Measurements from ENCODE around the gene ZNF641. TPM values are rescaled to one million over a fixed set of nuclear protein-coding genes. Genes with fewer than 3 reads are reported as not detected.

The ZNF641 gene
- total RNA-seq, 3 donors from 2014 or later, result 12.9 to 20.7 (median 13.5) TPM

- intact Hi-C loops (cut with DNase I, micrococcal nuclease), result no loop called here
- no peak for TF ChIP-seq CTCF (IDR thresholded peaks at IDR 0.05)
- DNase-seq (no peak), ATAC-seq (peak; percentile 43)
- no peaks in the 10 kb centered on the region for H3K9me3 ChIP-seq
- H3K36me3 ChIP-seq (ENCODE audit: low read depth), result no peaks in the 10 kb centered on the region
- H3K4me3 ChIP-seq, result no peak overlapping the region
- no peaks in the 10 kb centered on the region for H3K4me1 ChIP-seq (ENCODE audit: low read depth)
Observed at GRCh38 chr12:48358937-48359513, 8.3 kb upstream of the ZNF641 start.

- no peak for ATAC-seq
- intact Hi-C loops (cut with DNase I, micrococcal nuclease), result no loop called here
- Histone ChIP-seq H3K9me3 (no peaks in the 10 kb centered on the region), H3K36me3 (ENCODE audit: low read depth) (no peaks in the 10 kb centered on the region), H3K4me1 (ENCODE audit: low read depth) (no peaks in the 10 kb centered on the region), H3K4me3 (no peak overlapping the region)
- TF ChIP-seq CTCF (IDR thresholded peaks at IDR 0.05), result no peak
- no peak for DNase-seq
Observed at GRCh38 chr12:48356041-48356768, 5.5 kb upstream of the ZNF641 start.

- intact Hi-C loops (cut with DNase I, micrococcal nuclease), result no loop called here
- DNase-seq (no peak), ATAC-seq (no peak)
- H3K36me3 ChIP-seq (ENCODE audit: low read depth), result no peaks in the 10 kb centered on the region
- no peaks in the 10 kb centered on the region for H3K9me3 ChIP-seq
- H3K4me1 ChIP-seq (ENCODE audit: low read depth), result peaks cover 5% of the 10 kb centered on the region
- no peak overlapping the region for H3K4me3 ChIP-seq
- no peak for TF ChIP-seq CTCF (IDR thresholded peaks at IDR 0.05)
Observed at GRCh38 chr12:48352157-48352760, 1.5 kb upstream of the ZNF641 start.

- DNase-seq (peak in 1 of 3 donors; percentile 76), ATAC-seq (peak; percentile 78)
- no peak for TF ChIP-seq CTCF (IDR thresholded peaks at IDR 0.05)
- intact Hi-C loops (cut with DNase I, micrococcal nuclease), result no loop called here
- peaks cover 5% of the 10 kb centered on the region for H3K4me1 ChIP-seq (ENCODE audit: low read depth)
- H3K4me3 ChIP-seq, result peak overlapping the region; percentile 72
- no peaks in the 10 kb centered on the region for H3K9me3 ChIP-seq
- H3K36me3 ChIP-seq (ENCODE audit: low read depth), result no peaks in the 10 kb centered on the region
Observed at GRCh38 chr12:48351022-48351708, 446 bp upstream of the ZNF641 start.

GRCh38 chr12:48349471-48349870 is 1.2 kb downstream of the ZNF641 start:
- H3K4me3 ChIP-seq, result no peak overlapping the region
- peaks cover 5% of the 10 kb centered on the region for H3K4me1 ChIP-seq (ENCODE audit: low read depth)
- no peak for DNase-seq
- H3K9me3 ChIP-seq, result no peaks in the 10 kb centered on the region
- no peak for ATAC-seq
- TF ChIP-seq CTCF (IDR thresholded peaks at IDR 0.05), result no peak
- intact Hi-C loops (cut with DNase I, micrococcal nuclease), result no loop called here
- H3K36me3 ChIP-seq (ENCODE audit: low read depth), result no peaks in the 10 kb centered on the region
